ENCODE measurements around the gene PTPRN2.
"Not testable (repeated sequence)": the region's sequence is repeated elsewhere in the genome, so short reads cannot be mapped to it uniquely, and the experiment has no call there.

PTPRN2 gene

DNA sequence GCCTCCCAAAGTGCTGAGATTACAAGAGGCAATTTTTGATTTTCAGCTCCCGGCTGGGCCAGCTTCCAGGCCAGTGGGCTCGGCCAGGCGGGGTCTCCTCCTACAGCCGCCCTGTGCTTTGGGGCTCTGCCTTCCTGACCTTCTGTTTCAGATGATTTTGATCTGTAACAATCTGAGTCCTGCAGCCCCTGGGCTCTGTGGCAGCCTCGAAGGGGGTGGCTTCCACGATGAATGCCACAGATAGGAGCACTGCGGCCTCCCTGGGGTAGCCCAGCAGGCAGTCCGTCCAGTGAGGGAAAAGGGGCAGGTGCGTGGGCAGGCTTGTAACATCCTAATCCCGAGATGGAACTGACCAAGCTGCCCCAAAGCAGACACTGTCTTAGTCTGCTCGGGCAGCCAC lies 1073.3 kb downstream of the PTPRN2 start:
- DNase-seq (ENCODE audit: low read depth, low spot score), result no peak
- H3K27ac ChIP-seq, result no peak overlapping the region

DNA sequence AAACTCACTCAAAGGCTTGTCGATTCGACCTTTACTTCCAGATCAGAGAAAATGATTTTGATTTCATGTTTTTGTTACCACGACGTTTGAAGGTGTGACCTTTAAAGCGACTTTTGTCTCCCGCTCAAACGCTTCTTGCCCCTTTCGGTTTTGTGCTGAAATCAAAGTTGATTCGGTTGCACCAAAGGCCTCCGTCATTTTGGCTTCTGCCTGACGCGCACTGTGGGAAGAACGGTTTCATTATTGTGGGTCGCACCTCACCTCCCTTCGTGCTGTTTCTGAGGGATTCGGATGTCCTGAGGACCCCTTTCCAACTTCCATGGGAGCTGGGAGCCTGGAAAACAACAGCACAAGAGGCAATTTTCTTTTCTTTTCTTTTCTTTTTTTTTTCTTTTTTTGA lies 1073.9 kb downstream of the PTPRN2 start:
- no peak overlapping the region for H3K27ac ChIP-seq
- no peak for DNase-seq (ENCODE audit: low read depth, low spot score)

DNA sequence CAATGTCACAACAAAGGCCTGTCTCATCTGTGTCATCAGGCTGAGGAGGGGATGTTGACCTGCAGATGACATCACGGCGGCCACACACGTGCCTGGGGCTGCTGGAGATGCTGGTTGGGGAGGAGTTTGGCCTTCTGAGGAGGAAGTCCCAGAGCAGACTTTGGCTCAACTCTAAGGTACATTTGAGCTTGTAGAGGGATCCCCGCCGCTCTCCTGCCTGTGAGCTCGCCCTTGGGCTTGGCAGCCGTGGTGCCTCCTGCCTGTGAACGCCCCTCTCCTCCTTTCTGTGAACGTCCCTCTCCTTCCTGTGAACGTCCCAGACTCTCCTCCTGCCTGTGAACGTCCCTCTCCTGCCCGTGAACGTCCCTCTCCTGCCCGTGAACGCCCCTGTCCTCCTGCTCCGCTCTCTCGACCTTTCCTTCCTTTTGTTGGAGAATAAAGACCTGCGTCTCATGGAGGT lies 1074.4 kb downstream of the PTPRN2 start:
- H3K27ac ChIP-seq, result no peak overlapping the region
- DNase-seq (ENCODE audit: low read depth, low spot score), result no peak

DNA sequence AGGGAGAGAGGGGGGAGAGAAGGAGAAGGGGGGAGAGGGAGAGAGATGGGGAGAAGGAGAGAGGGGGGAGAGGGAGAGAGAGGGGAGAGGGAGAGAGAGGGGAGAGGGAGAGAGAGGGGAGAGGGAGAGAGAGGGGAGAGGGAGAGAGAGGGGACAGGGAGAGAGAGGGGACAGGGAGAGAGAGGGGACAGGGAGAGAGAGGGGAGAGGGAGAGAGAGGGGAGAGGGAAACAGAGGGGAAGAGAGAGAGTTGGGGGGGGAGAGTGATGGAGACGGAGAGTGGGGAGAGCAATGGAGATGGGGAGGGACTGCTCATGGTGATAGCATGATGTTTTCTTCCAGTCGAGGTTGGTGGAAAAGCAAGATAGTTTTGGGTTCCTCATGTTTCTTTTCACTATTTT lies 1078.4 kb downstream of the PTPRN2 start:
- DNase-seq (ENCODE audit: low read depth, low spot score), result no peak

DNA sequence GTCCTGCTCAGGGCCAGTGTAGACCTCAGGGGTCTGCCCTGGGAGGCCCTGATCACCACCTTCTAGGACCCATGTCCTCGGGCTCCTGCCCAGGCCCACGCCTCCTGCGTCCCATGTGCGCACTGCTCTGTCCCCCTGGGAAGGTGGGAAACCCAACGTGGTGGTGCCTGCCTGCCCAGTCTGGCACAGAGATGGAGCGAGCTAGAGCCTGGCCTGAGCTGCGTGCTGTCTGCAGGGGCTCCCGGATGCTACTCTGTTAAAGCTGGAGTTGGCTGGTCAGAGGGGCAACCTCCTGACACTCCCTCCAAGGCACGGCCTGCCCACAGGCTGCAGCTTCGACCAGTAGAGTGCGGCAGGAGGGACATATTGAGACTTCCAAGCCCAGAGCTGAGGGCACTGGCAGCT lies 1079.1 kb downstream of the PTPRN2 start:
- no peak overlapping the region for H3K27ac ChIP-seq
- DNase-seq (ENCODE audit: low read depth, low spot score), result no peak

More for the DNA sequence above, 1078.4 kb downstream of the PTPRN2 start:
- no peak overlapping the region for H3K27ac ChIP-seq

DNA sequence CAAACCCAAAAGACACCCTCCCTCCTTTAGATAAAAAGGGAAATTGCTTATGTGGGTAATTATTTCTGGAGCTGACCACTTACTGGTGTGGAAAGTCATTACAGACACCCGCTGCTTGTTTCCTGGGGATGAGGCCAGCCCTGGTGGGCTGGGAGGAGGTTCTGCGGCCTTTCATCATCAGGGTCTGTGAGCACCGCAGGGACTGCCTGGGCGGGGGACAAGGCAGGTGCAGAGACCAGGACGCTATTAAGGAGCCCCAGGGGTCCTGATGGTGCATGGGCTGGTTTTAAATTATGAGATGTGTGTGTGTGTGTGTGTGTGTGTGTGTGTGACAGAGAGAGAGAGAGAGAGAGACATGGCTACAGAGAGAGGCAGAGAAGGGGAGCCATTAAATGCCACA lies 1079.6 kb downstream of the PTPRN2 start:
- no peak overlapping the region for H3K27ac ChIP-seq
- no peak for DNase-seq (ENCODE audit: low read depth, low spot score)

DNA sequence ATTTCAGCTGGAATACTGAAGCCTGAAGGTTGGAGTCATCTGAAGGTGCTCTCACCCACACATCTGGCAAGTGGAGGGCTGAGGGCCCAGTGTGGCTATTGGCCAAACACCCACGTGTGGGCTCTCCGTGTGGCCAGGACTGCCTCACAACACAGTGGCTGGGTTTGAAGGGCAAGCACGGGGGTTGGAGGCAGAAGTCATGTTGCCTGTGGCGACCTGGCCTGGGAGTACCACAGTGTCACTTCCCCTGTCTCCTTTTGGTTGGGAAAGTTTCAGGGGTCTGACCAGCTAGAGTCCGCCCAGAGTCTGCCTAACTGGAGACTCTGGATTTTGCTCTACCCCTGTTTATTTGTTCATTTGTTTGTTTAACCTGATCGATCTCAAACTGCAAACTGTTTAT lies 1081.4 kb downstream of the PTPRN2 start:
- DNase-seq (ENCODE audit: low read depth, low spot score), result no peak
- H3K27ac ChIP-seq, result no peak overlapping the region

DNA sequence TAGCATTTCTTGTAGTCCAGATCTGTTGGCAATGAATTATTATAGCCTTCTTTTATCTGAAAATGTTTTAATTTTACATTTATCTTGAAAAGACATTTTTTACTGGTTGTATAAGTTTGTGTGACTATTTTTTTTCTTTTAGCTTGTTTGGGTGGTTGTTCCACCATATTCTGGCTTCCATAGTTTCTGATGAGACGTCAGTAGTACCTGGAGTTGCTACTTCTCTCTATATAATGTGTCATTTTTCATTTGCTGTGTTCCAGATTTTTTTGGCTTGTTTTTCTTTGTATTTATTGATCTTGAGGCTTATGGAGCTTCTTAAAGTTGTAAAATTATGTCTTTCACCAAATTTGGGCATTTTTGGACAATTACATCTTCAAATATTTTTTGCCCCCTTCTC lies 1082.0 kb downstream of the PTPRN2 start:
- no peak overlapping the region for H3K27ac ChIP-seq

DNA sequence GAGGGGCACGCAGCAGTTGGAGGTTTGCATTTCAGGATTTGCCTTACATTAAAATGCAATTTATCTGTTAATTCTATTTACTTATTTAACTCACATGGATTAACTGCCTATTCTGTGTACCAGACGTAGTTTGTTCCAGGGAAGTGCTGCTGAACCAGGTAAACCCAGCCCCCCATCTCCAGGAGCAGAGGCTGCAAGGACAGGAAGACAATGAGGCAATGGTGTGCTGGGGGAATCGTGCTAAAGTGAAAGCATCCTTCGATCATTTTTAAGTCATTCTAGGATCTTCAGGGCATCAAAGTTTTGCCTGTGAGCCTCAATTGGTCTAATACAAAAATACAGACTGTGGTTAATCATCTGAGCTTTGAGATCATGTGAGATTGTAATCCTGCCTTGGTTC lies 1084.4 kb downstream of the PTPRN2 start:
- no peak for DNase-seq (ENCODE audit: low read depth, low spot score)
- no peak overlapping the region for H3K27ac ChIP-seq

More for the DNA sequence above, 1082.0 kb downstream of the PTPRN2 start:
- no peak for DNase-seq (ENCODE audit: low read depth, low spot score)

DNA sequence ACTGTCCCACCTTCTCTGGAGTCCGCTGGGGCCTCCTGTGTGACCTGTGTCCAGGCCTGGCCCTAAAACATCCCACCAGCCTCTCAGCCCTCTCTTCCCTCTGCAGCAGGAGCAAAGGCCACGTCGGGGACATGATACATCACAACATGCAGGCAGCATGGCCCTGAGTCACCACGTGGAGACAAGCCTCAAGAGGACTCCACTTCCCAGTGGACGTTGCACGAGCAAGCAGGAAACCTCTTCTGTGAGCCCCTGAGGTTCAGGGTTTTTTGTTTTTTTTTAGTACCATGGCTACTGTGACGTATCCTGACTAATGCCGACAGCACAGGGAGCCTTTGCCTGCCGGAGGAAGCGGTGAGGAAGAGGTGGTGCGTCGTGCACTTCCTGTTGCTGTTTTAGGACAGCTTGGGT lies 1084.9 kb downstream of the PTPRN2 start:
- DNase-seq (ENCODE audit: low read depth, low spot score), result no peak
- no peak overlapping the region for H3K27ac ChIP-seq

DNA sequence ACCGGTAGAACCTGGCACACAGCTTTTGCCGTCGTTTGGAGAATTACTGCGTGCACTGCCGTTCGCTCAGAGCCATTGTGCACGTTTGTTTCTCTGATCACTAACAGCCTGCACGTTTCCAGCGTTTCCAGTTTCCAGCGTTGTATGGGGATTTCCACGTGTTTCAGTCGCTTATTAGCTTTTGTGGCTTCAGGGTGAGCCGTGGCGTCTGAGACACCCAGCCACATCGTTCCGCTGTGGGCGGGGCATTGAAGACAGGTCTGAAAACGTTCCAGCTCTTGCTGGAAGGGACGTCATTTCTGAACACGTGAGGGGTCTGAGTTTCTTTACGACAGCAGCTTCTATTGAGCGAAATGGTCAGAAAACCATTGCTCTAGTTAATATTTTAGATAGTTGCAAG lies 1086.0 kb downstream of the PTPRN2 start:
- DNase-seq (ENCODE audit: low read depth, low spot score), result no peak

DNA sequence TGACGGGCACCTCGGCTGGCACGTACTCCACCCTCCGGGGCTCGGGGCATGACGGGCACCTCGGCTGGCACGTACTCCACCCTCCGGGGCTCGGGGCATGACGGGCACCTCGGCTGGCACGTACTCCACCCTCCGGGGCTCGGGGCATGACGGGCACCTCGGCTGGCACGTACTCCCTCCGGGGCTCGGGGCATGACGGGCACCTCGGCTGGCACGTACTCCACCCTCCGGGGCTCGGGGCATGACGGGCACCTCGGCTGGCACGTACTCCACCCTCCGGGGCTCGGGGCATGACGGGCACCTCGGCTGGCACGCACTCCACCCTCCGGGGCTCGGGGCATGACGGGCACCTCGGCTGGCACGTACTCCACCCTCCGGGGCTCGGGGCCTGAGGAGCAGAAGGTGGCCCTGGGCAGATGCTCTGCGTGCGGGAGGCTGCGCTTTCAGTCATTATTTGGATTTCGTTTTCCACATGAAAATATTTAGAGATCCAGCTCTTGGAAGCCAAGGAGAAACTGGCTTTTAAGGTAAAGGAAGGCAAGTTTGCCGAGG lies 1086.6 kb downstream of the PTPRN2 start:
- not testable (repeated sequence) for DNase-seq (ENCODE audit: low read depth, low spot score); H3K27ac ChIP-seq

More for the DNA sequence above, 1086.0 kb downstream of the PTPRN2 start:
- H3K27ac ChIP-seq, result no peak overlapping the region

DNA sequence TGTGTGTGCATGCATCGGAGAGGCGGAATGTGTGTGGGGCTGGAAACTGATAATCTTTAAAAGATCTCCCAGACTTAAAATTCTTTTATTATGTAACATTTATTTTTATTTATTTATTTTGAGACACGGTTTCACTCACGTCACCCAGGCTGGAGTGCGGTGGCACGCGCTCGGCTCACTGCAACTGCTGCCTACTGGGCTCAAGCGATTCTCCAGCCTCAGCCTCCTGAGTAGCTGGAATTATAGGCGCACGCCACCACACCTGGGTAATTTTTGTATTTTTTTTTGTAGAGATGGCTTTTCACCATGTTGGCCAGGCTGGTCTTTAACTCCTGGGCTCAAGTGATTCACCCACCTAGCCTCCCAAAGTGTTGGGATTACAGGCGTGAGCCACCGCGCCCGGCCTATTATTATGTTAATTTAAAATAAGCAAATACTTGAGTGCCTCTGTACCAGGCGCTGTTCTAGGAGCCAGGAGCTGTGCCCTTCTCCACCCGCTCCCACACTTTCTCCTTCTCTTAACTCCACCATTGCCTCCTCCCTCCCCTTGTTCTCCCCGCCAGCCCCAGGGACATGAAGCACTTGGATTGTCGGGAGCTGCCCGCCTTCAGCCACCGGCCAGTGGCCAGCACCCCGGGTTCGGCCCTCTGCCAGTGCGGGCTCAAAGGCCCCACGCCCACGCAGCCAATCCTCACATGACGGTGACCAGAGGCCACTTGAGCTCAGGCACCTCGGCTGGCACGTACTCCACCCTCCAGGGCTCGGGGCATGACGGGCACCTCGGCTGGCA lies 1087.3 kb downstream of the PTPRN2 start:
- no peak for DNase-seq (ENCODE audit: low read depth, low spot score)
- no peak overlapping the region for H3K27ac ChIP-seq

DNA sequence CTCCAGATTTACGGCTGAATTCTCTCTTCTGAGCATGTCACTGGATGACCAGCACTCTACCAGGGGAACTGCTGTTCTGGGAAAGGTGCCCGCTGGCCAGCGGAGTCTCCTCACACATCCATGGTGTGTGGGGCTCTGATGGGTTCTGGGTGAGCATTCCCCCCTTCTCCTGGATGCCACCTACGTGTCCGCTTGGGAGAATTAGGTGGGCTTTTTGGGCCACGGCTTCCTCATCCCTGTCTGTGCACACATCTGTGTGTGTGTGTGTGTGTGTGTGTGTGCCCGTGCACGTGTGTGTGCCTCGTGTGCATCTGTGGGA lies 1087.8 kb downstream of the PTPRN2 start:
- no peak overlapping the region for H3K27ac ChIP-seq
- no peak for DNase-seq (ENCODE audit: low read depth, low spot score)

DNA sequence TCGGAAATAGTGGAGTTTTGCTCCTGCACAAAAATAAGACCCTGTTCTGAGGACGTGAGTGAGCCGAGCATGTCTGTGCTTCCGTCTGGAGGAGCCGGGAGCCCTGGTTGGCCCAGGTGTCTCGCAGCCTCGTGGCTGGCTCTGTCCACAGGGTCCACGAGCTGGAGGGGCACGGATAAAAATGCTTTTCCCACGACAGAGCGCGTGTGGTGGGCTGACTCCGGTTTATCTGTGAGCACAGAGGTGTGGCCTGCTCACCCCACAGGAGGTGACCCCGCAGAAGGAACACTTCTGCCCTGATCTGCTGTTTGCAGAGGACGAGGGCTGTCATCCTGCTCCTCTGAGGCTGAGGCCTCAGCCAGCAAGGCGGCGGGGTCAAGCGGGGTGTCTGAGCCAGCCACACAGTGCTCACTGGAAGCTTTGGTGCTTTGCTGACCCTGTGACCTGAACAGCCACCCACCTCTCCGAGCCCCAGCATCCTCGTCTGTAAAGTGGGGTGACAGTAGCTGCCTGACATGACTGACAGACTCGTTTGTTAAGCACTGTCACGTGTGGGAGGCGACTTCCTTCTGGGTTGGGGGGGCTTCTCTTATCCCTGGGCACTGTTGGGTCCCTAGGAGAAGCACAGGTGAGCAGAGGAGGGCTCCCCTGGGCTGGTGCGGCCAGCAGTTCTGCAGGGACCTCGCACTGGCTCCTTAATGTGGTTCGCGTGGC lies 1088.3 kb downstream of the PTPRN2 start:
- no peak overlapping the region for H3K27ac ChIP-seq
- DNase-seq (ENCODE audit: low read depth, low spot score), result no peak

DNA sequence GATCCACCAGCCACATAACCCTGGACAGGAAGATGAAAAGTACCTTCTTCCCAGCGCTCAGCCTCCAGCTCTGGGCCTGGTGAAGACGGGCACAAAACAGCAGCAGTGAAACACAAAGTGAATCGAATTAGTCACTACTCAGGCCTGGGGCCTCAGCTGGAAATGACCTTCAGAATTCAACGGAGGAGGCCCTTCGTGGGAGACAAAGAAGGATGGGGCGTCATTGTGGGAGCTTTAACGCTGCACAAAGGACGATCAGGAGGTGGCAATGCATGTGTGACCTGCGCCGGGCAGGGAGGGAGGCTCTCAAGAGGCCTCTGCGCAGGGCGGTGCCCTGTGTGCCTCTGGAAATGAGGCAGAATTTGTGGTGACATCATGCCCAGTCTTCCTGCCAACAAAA lies 1089.0 kb downstream of the PTPRN2 start:
- no peak overlapping the region for H3K27ac ChIP-seq
- no peak for DNase-seq (ENCODE audit: low read depth, low spot score)

DNA sequence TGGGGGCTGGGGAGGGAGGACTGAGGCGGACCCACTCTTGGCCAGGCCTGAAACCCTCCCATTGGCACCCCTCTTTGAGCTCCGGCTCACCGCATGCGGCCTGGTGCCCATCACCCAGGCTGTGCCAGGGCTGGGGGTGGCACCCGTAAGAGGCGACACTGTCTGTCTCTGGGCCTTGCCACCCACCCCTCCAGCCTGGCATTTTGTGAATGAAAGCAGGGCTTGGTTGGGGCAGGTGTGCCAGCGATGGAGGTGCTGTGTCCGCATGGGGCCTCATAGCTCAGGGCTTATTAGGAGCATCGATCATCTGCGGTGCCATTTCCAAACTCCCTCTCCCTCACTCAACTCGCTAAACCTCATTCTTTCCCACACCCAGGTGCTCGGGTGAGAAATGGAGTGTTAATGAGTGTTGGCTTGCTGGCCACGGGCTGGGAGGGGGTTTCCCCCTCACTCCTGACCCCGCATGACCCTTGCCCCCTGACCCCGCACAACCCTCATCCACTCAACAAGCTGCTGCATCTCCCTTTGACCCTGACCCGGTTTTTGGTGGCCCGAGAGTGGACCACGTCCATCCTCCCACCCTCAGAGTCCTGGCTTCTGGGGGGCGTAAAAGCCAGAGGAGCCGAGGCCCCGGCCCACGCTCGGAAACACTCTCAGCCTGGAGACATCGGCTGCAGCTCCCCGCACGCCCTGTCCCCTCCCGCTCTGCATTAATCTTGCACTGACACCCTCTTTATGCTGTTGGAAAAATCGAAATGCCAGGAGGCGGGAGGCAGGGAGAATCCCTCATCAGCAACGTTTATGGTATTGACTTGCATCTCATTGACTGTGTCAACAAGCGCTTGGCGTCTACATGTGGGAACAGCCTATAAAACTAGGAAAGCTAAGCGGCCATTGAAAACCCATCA lies 1089.6 kb downstream of the PTPRN2 start:
- no peak overlapping the region for H3K27ac ChIP-seq
- DNase-seq (ENCODE audit: low read depth, low spot score), result no peak

DNA sequence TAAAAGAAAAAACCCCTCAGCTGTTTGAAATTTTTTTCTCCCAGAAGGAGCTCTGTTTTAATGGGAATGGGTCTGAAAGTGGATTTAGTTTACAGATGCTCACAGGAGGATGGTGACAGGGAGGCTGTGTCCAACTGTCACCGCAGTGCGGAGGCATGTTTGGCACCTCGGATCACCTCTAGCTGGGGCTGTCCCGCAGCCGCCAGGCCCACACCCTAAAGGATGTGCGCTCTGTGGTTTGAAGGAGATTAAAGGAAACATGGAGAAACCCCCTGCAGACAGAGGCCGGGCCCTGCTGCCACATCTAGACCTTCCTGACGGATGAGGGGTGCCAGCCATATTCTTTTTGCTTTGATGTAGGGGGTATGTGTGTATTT lies 1090.3 kb downstream of the PTPRN2 start:
- no peak overlapping the region for H3K27ac ChIP-seq
- DNase-seq (ENCODE audit: low read depth, low spot score), result no peak

DNA sequence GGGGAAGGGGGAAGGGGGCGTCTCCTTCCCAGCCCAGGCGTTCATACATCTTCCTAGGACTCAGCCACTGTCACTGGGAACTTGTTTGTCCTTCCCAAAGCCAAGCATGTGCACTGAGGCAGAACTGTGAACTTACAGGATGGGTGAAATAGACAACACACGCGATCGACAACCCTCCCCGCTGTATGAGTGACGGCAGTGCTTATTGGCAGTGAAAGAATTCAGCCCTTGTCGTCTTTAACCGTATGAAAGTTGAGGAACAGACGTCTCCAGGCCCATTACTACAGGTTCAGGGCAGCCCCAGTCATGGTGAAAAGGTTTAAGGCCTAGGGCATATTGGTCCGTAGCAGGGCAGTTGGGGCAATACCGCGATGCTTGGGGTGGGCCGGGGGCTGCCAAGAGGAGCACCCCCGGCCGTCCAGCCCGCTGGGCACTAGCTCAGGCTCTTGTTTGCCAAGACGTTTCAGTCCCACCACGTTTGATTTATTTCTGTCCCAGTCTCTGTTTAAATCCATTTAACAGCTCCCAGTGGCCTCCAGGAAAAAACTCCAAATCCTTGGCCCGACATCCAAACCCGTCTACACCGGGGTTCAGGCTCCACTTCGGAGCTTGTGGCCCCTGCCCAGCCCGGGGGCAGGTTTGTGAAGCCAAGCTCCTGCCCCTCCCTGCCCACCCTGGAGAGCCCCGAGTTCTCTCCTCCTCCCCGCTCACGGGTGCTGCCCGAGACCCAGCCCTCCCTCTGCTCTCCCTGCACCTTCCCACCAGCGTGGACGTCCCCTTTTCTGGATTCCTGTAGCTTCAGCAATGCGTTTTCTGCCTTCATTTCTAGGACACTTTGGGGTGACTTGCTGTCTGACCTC lies 1091.0 kb downstream of the PTPRN2 start:
- no peak overlapping the region for H3K27ac ChIP-seq
- no peak for DNase-seq (ENCODE audit: low read depth, low spot score)

DNA sequence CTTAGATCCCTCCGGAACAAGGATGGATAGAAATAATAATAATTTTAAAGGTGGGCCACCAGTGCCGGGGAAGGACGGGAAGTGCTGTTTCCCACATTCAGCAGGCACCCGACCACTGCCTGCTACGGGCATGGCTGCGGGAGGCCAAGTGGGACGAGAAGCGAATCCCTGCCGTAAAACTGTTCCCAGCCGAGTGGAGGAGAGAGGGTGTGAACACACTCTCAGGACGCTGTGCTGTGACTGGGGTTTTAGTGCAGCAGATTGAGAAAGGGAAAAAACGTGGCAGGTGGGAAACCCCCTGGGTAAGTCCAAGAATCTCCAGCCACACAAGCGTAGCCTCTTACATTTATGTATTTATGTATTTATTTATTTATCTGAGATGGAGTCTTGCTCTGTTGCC lies 1092.0 kb downstream of the PTPRN2 start:
- no peak overlapping the region for H3K27ac ChIP-seq
- no peak for DNase-seq (ENCODE audit: low read depth, low spot score)

All from epithelial cell of prostate (primary cell).